ENCODE results near the gene SMIM20.

DNA sequence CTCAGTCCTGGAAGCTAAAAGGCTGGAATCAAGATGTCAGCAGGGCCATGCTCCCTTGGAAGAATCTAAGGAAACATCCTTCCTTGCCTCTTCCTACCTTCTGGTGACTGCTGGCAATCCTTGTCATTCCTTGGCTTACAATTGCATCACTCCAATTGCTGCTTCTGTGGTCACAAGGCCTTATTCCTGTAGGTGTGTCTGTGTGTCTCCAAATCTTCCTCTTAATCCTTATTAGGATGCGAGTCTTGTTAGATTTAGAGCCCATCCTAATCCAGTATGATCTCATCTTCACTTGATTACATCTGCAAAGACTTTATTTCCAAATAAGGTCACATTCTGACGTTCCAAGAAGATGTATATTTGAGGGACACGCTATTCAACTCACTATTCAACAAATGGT is 52.2 kb downstream of the SMIM20 start:
- TF ChIP-seq EP300 (conservative IDR thresholded peaks at IDR 0.05; ENCODE audit: poor library complexity, severe bottlenecking), result no peak
- TF ChIP-seq, protein P1, sequence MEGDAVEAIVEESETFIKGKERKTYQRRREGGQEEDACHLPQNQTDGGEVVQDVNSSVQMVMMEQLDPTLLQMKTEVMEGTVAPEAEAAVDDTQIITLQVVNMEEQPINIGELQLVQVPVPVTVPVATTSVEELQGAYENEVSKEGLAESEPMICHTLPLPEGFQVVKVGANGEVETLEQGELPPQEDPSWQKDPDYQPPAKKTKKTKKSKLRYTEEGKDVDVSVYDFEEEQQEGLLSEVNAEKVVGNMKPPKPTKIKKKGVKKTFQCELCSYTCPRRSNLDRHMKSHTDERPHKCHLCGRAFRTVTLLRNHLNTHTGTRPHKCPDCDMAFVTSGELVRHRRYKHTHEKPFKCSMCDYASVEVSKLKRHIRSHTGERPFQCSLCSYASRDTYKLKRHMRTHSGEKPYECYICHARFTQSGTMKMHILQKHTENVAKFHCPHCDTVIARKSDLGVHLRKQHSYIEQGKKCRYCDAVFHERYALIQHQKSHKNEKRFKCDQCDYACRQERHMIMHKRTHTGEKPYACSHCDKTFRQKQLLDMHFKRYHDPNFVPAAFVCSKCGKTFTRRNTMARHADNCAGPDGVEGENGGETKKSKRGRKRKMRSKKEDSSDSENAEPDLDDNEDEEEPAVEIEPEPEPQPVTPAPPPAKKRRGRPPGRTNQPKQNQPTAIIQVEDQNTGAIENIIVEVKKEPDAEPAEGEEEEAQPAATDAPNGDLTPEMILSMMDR (IDR thresholded peaks at IDR 0.05; ENCODE audit: poor library complexity, severe bottlenecking), result no peak
- TF ChIP-seq MXI1 (conservative IDR thresholded peaks at IDR 0.05; ENCODE audit: poor library complexity, severe bottlenecking), result no peak
- TF ChIP-seq POLR2AphosphoS5 (IDR thresholded peaks at IDR 0.05), result no peak
- TF ChIP-seq REST (IDR thresholded peaks at IDR 0.05; ENCODE audit: borderline replicate concordance), result no peak
- TF ChIP-seq RAD21 (conservative IDR thresholded peaks at IDR 0.05), result no peak
- TF ChIP-seq SMC3 (conservative IDR thresholded peaks at IDR 0.05; ENCODE audit: poor library complexity), result no peak
- TF ChIP-seq TAF1 (IDR thresholded peaks at IDR 0.05; ENCODE audit: low read depth), result no peak
